HEK293T (cell line): ENCODE data around the gene CHST6.

Experiments used
- CTCF ChIA-PET: fragments of 350-600 bp; formaldehyde crosslinking; extraction: SDS; loops from one replicate; lab custom pipeline; 2021; ENCODE audit warnings: antibody characterized with exemption, inconsistent platforms; lab: Yijun Ruan, JAX
- POLR2A ChIA-PET: fragments of 350-600 bp; formaldehyde crosslinking; extraction: SDS; loops from one replicate; lab custom pipeline; 2020; ENCODE audit warnings: antibody characterized with exemption, inconsistent platforms; lab: Yijun Ruan, JAX
- DNase-seq: peaks from one replicate; pipeline ENCODE4 v3.0.0; 2012; ENCODE audit warnings: mixed read lengths; ENCODE audit errors: extremely low spot score
- ARNT ChIP-seq: fragments of 450-650 bp; IDR thresholded peaks from 2 replicates; pipeline ENCODE4 v1.6.1; 2017; ENCODE audit warnings: mild to moderate bottlenecking
- BHLHE40 ChIP-seq: fragments of 450-650 bp; IDR thresholded peaks from 2 replicates; pipeline ENCODE4 v1.6.1; 2016; ENCODE audit warnings: mild to moderate bottlenecking, moderate library complexity, borderline replicate concordance
- CTBP1 ChIP-seq: fragments of 450-650 bp; IDR thresholded peaks from 2 replicates; pipeline ENCODE4 v1.6.1; 2016; ENCODE audit warnings: borderline replicate concordance
- ELF4 ChIP-seq: fragments of 450-650 bp; IDR thresholded peaks from 2 replicates; pipeline ENCODE4 v1.6.1; 2017; ENCODE audit warnings: antibody characterized with exemption
- FOXA1 ChIP-seq: fragments of 450-650 bp; IDR thresholded peaks from 2 replicates; pipeline ENCODE4 v1.6.1; 2016; ENCODE audit warnings: mild to moderate bottlenecking
- FOXK2 ChIP-seq: fragments of 450-650 bp; IDR thresholded peaks from 2 replicates; pipeline ENCODE4 v1.6.1; 2016; ENCODE audit warnings: mild to moderate bottlenecking
- FOXM1 ChIP-seq: fragments of 450-650 bp; IDR thresholded peaks from 2 replicates; pipeline ENCODE4 v1.6.1; 2017; ENCODE audit warnings: mild to moderate bottlenecking, borderline replicate concordance
- HDGF ChIP-seq: fragments of 450-650 bp; IDR thresholded peaks from 2 replicates; pipeline ENCODE4 v1.6.1; 2017; ENCODE audit warnings: antibody characterized with exemption, borderline replicate concordance
- L3MBTL2 ChIP-seq: fragments of 450-650 bp; conservative IDR thresholded peaks from 2 replicates; pipeline ENCODE4 v1.6.1; 2016; ENCODE audit warnings: mild to moderate bottlenecking
- LEF1 ChIP-seq: fragments of 450-650 bp; IDR thresholded peaks from 2 replicates; pipeline ENCODE4 v1.6.1; 2017; ENCODE audit warnings: mild to moderate bottlenecking, borderline replicate concordance
- NFRKB ChIP-seq: fragments of 450-650 bp; IDR thresholded peaks from 2 replicates; pipeline ENCODE4 v1.6.1; 2016; ENCODE audit warnings: mild to moderate bottlenecking, moderate library complexity
- PKNOX1 ChIP-seq: fragments of 450-650 bp; IDR thresholded peaks from 2 replicates; pipeline ENCODE4 v1.6.1; 2016
- SP1 ChIP-seq: fragments of 450-650 bp; IDR thresholded peaks from 2 replicates; pipeline ENCODE4 v1.6.1; 2017
- SUZ12 ChIP-seq: fragments of 450-650 bp; IDR thresholded peaks from 2 replicates; pipeline ENCODE4 v1.6.1; 2016; ENCODE audit warnings: mild to moderate bottlenecking
- TARDBP ChIP-seq: fragments of 450-650 bp; IDR thresholded peaks from 2 replicates; pipeline ENCODE4 v1.6.1; 2016
- ZNF384 ChIP-seq: fragments of 450-650 bp; IDR thresholded peaks from 2 replicates; pipeline ENCODE4 v1.6.1; 2016

CHST6 gene

GRCh38 chr16:75462806-75463205, 32.4 kb downstream of the CHST6 start:
- POLR2A ChIA-PET = no interaction called here
- TF ChIP-seq ZNF384 = no peak
- TF ChIP-seq FOXA1 = no peak
- no peak for TF ChIP-seq LEF1
- no peak for TF ChIP-seq CTBP1
- no peak for TF ChIP-seq FOXM1
- TF ChIP-seq L3MBTL2 = no peak
- TF ChIP-seq SP1 = no peak
- no peak for TF ChIP-seq SUZ12
- TF ChIP-seq HDGF = no peak
- TF ChIP-seq PKNOX1 = no peak
- TF ChIP-seq ELF4 = no peak
- TF ChIP-seq TARDBP = no peak
- TF ChIP-seq ARNT = no peak
- TF ChIP-seq FOXK2 = no peak
- TF ChIP-seq NFRKB = no peak
- CTCF ChIA-PET = no interaction called here
- DNase-seq = no peak

GRCh38 chr16:75461575-75461974, 33.7 kb downstream of the CHST6 start:
- no peak for DNase-seq
- CTCF ChIA-PET = no interaction called here
- no peak for TF ChIP-seq NFRKB
- no peak for TF ChIP-seq FOXK2
- TF ChIP-seq SUZ12 = no peak
- no peak for TF ChIP-seq ELF4
- TF ChIP-seq L3MBTL2 = no peak
- no peak for TF ChIP-seq TARDBP
- TF ChIP-seq ZNF384 = no peak
- no peak for TF ChIP-seq SP1
- no peak for TF ChIP-seq PKNOX1
- TF ChIP-seq ARNT = no peak
- no peak for TF ChIP-seq FOXM1
- no peak for TF ChIP-seq HDGF
- TF ChIP-seq BHLHE40 = no peak
- no peak for TF ChIP-seq FOXA1
- TF ChIP-seq CTBP1 = no peak
- no peak for TF ChIP-seq LEF1
- POLR2A ChIA-PET = no interaction called here

- POLR2A ChIA-PET = no interaction called here
- CTCF ChIA-PET = no interaction called here
- no peak for DNase-seq
- TF ChIP-seq BHLHE40 (no peak), CTBP1 (no peak), LEF1 (no peak), FOXA1 (no peak), FOXM1 (no peak), ELF4 (no peak)
Measured at GRCh38 chr16:75460446-75460845, 34.8 kb downstream of the CHST6 start.

GRCh38 chr16:75459691-75460090, 35.5 kb downstream of the CHST6 start:
- TF ChIP-seq TARDBP (no peak), L3MBTL2 (no peak), FOXK2 (no peak), ARNT (no peak), ZNF384 (no peak), LEF1 (no peak), BHLHE40 (no peak), SP1 (no peak)
- no peak for DNase-seq
- CTCF ChIA-PET = no interaction called here
- POLR2A ChIA-PET = no interaction called here

- TF ChIP-seq L3MBTL2 (no peak), PKNOX1 (no peak), FOXK2 (no peak), BHLHE40 (no peak), FOXM1 (no peak), LEF1 (no peak), CTBP1 (no peak), TARDBP (no peak), SUZ12 (no peak)
- CTCF ChIA-PET = interaction anchor here (1.0 kb wide), 1 partner anchor 259 kb away, joined by 3 read pairs; no protein-coding TSS in a partner anchor
- POLR2A ChIA-PET = no interaction called here
Measured at GRCh38 chr16:75458439-75458838, 36.8 kb downstream of the CHST6 start.

GRCh38 chr16:75458029-75458428, 37.2 kb downstream of the CHST6 start:
- ChIA-PET CTCF (no interaction called here), POLR2A (no interaction called here)
- no peak for TF ChIP-seq ELF4
- no peak for TF ChIP-seq FOXK2
- no peak for TF ChIP-seq PKNOX1
- TF ChIP-seq SUZ12 = no peak
- no peak for TF ChIP-seq HDGF
- no peak for TF ChIP-seq L3MBTL2
- TF ChIP-seq CTBP1 = no peak
- no peak for TF ChIP-seq NFRKB
- TF ChIP-seq ZNF384 = no peak
- no peak for TF ChIP-seq FOXA1
- TF ChIP-seq BHLHE40 = no peak
- no peak for TF ChIP-seq FOXM1
- no peak for TF ChIP-seq ARNT
- DNase-seq = no peak

More at GRCh38 chr16:75458439-75458838, 36.8 kb downstream of the CHST6 start:
- DNase-seq = no peak
